Amniotic stem cell (primary cell): ENCODE data around the gene MT1B.
"Not testable (repeated sequence)": the region's sequence is repeated elsewhere in the genome, so short reads cannot be mapped to it uniquely, and the experiment has no call there.

ENCODE experiments used
- DNase-seq: peaks from one replicate; lab custom pipeline; 2025; lab: John Stamatoyannopoulos, UW

Gene MT1B

GRCh38 chr16:56667581-56668571 is 16.2 kb downstream of the MT1B start, which contains the start of gene MT1G:
MT1G (minus strand) TSS chr16:56668065; CDS start chr16:56667993, 72 bp downstream.
- no peak for DNase-seq

GRCh38 chr16:56669005-56669839 is 17.5 kb downstream of the MT1B start, which contains the start of gene MT1H:
MT1H (plus strand) TSS chr16:56669814; CDS start chr16:56669885, 71 bp downstream.
- DNase-seq, result no peak

GRCh38 chr16:56669840-56670619 is 18.3 kb downstream of the MT1B start:
- DNase-seq, result no peak

GRCh38 chr16:56670620-56670934 is 18.9 kb downstream of the MT1B start:
- no peak for DNase-seq

- not testable (repeated sequence) for DNase-seq
Measured at GRCh38 chr16:56671691-56672090, 20.0 kb downstream of the MT1B start.

GRCh38 chr16:56672171-56672570 is 20.5 kb downstream of the MT1B start:
- DNase-seq, result not testable (repeated sequence)

GRCh38 chr16:56672761-56673536 is 21.3 kb downstream of the MT1B start:
- no peak for DNase-seq

GRCh38 chr16:56673921-56674320 is 22.2 kb downstream of the MT1B start:
- DNase-seq, result no peak

GRCh38 chr16:56674570-56674969 is 22.9 kb downstream of the MT1B start:
- not testable (repeated sequence) for DNase-seq

GRCh38 chr16:56675685-56676210 is 24.1 kb downstream of the MT1B start:
- no peak for DNase-seq

GRCh38 chr16:56677474-56677873 is 25.8 kb downstream of the MT1B start:
- no peak for DNase-seq

GRCh38 chr16:56679078-56679730 is 27.5 kb downstream of the MT1B start:
- DNase-seq, result no peak

GRCh38 chr16:56679818-56680217 is 28.1 kb downstream of the MT1B start:
- no peak for DNase-seq

GRCh38 chr16:56681939-56682702 is 30.4 kb downstream of the MT1B start, which contains the start of gene MT1X:
MT1X (plus strand) TSS chr16:56682470; CDS start chr16:56682541, 71 bp downstream.
- peak; percentile 25 for DNase-seq

- no peak for DNase-seq
Measured at GRCh38 chr16:56682703-56683397, 31.2 kb downstream of the MT1B start.

GRCh38 chr16:56683424-56684172 is 31.9 kb downstream of the MT1B start:
- no peak for DNase-seq

- no peak for DNase-seq
Measured at GRCh38 chr16:56684256-56684925, 32.7 kb downstream of the MT1B start.
